HUES6 (cell line): ENCODE results near the gene VARS2.

Experiments
- H3K27ac ChIP-seq: 2 replicates; pipeline ENCODE4 v1.7.0; 2013; ENCODE audit warnings: low read depth, mild to moderate bottlenecking, low read length, inconsistent platforms
- H3K27me3 ChIP-seq: 2 replicates; pipeline ENCODE4 v1.6.1; 2013; ENCODE audit warnings: low read length; ENCODE audit not compliant: control insufficient read depth, insufficient read depth
- H3K36me3 ChIP-seq: 2 replicates; pipeline ENCODE4 v1.6.1; 2013; ENCODE audit warnings: low read length; ENCODE audit not compliant: control insufficient read depth, insufficient read depth
- H3K4me1 ChIP-seq: 2 replicates; pipeline ENCODE4 v1.6.1; 2013; ENCODE audit warnings: low read length; ENCODE audit not compliant: control insufficient read depth, insufficient read depth
- H3K4me3 ChIP-seq: 2 replicates; pipeline ENCODE4 v1.5.1; 2013; ENCODE audit warnings: low read depth, low read length
- H3K9ac ChIP-seq: one replicate; pipeline ENCODE4 v1.6.1; 2013; ENCODE audit warnings: mild to moderate bottlenecking, low read length
- H3K9me3 ChIP-seq: 2 replicates; pipeline ENCODE4 v1.6.1; 2013; ENCODE audit warnings: low read depth, low read length; ENCODE audit not compliant: control insufficient read depth, insufficient read depth

Gene VARS2

GRCh38 chr6:30932665-30933365 lies 18.8 kb downstream of the VARS2 start:
- H3K4me1 ChIP-seq = 0 out of 2 replicates have a peak, but pooled peaks cover 6% of the 10 kb centered on the region
- peaks cover 7% of the 10 kb centered on the region for H3K9me3 ChIP-seq
- no peaks in the 10 kb centered on the region for H3K27me3 ChIP-seq
- H3K36me3 ChIP-seq = peaks cover 4% of the 10 kb centered on the region; the same call in 1 of the 2 replicates
- no peak overlapping the region for H3K27ac ChIP-seq
- no peak overlapping the region for H3K4me3 ChIP-seq
- no peak overlapping the region for H3K9ac ChIP-seq

GRCh38 chr6:30935018-30935417 lies 21.0 kb downstream of the VARS2 start:
- H3K4me3 ChIP-seq = no peak overlapping the region
- H3K9ac ChIP-seq = no peak overlapping the region
- H3K9me3 ChIP-seq = no peaks in the 10 kb centered on the region
- H3K27me3 ChIP-seq = no peaks in the 10 kb centered on the region
- H3K4me1 ChIP-seq = peaks cover 12% of the 10 kb centered on the region; the same call in 1 of the 2 replicates
- H3K36me3 ChIP-seq = no peaks in the 10 kb centered on the region
- H3K27ac ChIP-seq = no peak overlapping the region

GRCh38 chr6:30937265-30937664 lies 23.2 kb downstream of the VARS2 start:
- no peak overlapping the region for H3K27ac ChIP-seq
- no peak overlapping the region for H3K4me3 ChIP-seq
- H3K36me3 ChIP-seq = no peaks in the 10 kb centered on the region
- no peaks in the 10 kb centered on the region for H3K27me3 ChIP-seq
- no peak overlapping the region for H3K9ac ChIP-seq
- H3K9me3 ChIP-seq = no peaks in the 10 kb centered on the region
- peaks cover 24% of the 10 kb centered on the region for H3K4me1 ChIP-seq

DNA sequence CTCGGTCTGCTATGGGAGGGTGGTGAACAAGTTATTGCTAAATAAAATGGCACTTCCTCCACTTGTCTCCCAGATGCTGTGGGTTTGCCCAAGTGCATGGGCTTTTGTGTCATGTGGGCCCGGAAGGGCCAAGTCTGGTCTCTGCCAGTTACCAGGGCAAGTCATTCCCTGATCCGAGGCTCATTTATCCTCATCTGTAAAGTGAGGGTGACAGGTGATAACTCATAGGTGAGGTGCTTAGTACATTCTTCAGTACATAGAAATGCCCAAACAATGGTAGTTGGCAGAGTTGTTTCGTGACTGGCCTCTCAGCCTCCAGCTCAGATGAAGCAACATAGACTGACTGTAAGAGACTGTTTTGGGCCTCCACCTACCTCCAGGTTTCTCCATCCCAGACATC lies 24.7 kb downstream of the VARS2 start:
- Histone ChIP-seq H3K27me3 (no peaks in the 10 kb centered on the region), H3K9me3 (no peaks in the 10 kb centered on the region), H3K4me3 (no peak overlapping the region), H3K27ac (no peak overlapping the region), H3K36me3 (no peaks in the 10 kb centered on the region), H3K4me1 (peaks cover 33% of the 10 kb centered on the region), H3K9ac (no peak overlapping the region)

DNA sequence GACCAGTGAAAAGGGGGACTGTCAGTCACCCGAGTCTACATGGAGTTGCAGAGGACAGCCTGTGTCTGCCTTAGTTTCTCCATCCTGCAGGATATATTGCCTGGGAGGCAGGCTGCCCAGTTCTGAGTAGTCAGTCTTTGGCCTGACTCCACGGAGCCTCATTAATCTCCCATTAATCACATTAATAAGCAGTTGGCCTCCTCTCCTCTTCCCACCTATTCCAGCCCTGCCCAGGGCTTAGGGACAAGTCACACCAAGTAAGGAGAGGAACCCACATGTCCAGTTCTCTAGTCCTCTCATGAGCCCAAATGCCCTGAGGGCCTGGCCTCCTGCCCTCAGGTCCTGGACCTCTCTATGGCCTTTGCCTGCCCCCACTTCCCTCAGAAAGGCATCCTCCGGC lies 25.4 kb downstream of the VARS2 start:
- Histone ChIP-seq H3K9ac (no peak overlapping the region), H3K27me3 (no peaks in the 10 kb centered on the region), H3K27ac (no peak overlapping the region), H3K4me3 (no peak overlapping the region), H3K36me3 (no peaks in the 10 kb centered on the region), H3K9me3 (no peaks in the 10 kb centered on the region), H3K4me1 (peaks cover 33% of the 10 kb centered on the region)

DNA sequence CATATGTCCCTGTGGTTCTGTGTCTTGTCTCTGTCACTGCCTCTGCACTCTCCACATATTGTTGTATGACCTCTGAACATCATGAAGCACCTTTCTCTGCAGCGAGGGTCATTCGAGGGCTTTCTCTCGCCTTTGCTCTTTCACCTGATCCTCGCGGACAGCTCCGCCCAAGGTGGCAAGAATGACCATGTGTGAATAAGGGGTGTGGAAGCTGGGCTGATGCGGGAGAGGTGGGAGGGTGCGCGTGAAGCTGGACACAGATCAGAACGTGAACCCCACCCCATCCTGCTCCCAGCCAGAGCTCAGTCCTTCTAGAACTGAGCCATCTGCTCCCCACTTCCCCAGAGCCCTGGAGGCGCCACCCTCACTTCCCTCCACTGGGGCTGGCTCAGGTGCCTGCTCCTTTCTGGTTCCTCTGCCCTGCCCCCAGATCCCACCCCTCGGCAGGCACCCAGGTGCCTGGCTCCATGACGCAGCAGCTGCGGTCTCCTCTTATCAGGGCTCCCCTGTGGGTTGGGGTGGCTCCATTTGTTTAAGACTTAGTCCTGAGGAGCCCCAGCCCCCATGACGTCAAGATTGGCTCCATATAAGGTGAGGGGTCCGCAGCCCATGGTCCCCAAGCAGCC lies 26.4 kb downstream of the VARS2 start, which contains the start of gene MUCL3:
TSS of gene MUCL3 (plus strand) at position 613 of the 626 bp plus-strand sequence. CDS start 27 bp downstream, outside the sequence.
- Histone ChIP-seq H3K27me3 (no peaks in the 10 kb centered on the region), H3K9ac (no peak within 1 kb of the TSS), H3K4me3 (no peak within 1 kb of the TSS), H3K4me1 (peaks cover 33% of the 10 kb centered on the region), H3K27ac (no peak within 1 kb of the TSS), H3K36me3 (no peaks in the 10 kb centered on the region), H3K9me3 (no peaks in the 10 kb centered on the region)

DNA sequence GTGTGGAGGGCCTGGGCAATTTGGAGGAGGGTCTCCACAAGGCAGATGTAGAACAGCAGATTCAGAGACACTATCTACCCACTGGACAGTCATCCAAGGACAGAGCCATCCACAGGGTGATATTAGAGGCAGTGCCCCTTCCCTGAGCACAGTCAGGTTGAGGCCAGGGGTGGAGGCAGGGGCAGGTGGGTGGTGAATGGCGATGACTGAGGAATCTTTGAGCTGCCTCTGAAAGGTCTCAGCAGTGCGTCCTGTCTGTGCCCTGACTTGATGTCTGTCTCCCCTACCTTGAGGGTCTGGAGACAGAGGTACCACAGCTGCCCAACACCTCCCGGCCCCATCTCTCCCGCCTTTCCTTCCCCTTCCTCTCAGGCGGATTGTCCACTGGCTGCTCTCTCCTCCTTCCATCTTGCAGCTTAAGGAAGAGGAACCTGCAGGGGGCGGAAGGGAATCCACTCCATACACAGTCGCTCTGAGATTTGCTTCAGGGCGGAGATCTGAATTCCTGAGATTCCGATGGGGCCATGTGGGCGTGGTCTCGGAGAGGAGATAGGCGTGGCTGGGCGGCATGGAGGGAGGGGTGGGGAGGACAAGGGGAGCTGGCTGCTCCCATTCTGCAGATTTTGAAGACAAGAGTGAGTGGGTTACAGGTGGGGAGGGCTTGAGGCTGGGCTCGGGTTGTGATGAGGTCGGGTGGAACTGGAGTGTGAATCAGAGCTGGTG lies 28.5 kb downstream of the VARS2 start:
- Histone ChIP-seq H3K4me1 (peaks cover 31% of the 10 kb centered on the region), H3K27me3 (no peaks in the 10 kb centered on the region), H3K36me3 (no peaks in the 10 kb centered on the region), H3K9me3 (no peaks in the 10 kb centered on the region), H3K9ac (peak overlapping the region; percentile 23), H3K4me3 (peak overlapping the region; percentile 41), H3K27ac (peak overlapping the region; percentile 22; the same call in 1 of the 2 replicates)

DNA sequence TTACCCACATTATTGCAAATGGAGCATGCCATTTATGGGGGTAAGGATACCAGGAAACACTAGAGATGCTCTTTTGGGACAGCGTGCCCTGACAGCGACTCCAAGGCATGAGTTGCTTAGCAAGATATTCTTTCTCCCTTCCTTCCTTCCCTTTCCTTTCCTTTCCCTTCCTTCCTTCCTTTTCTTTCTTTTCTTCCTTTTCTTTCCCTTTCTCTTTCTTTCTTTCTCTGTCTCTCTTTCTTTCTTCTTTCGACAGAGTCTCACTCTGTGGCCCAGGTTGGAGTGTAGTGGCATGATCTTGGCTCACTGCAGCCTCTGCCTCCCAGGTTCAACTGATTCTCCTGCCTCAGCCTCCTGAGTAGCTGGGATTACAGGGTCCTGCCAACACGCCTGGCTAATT lies 30.0 kb downstream of the VARS2 start:
- Histone ChIP-seq H3K9ac (no peak overlapping the region), H3K4me1 (peaks cover 26% of the 10 kb centered on the region), H3K9me3 (no peaks in the 10 kb centered on the region), H3K27me3 (no peaks in the 10 kb centered on the region), H3K36me3 (no peaks in the 10 kb centered on the region), H3K27ac (no peak overlapping the region), H3K4me3 (no peak overlapping the region)

GRCh38 chr6:30945281-30945680 lies 31.2 kb downstream of the VARS2 start:
- H3K27me3 ChIP-seq = no peaks in the 10 kb centered on the region
- no peak overlapping the region for H3K9ac ChIP-seq
- no peak overlapping the region for H3K27ac ChIP-seq
- H3K4me1 ChIP-seq = peaks cover 22% of the 10 kb centered on the region
- H3K36me3 ChIP-seq = no peaks in the 10 kb centered on the region
- H3K4me3 ChIP-seq = no peak overlapping the region
- H3K9me3 ChIP-seq = no peaks in the 10 kb centered on the region

- Histone ChIP-seq H3K9ac (no peak overlapping the region), H3K27me3 (peaks cover 10% of the 10 kb centered on the region; the same call in 1 of the 2 replicates), H3K4me3 (no peak overlapping the region), H3K36me3 (no peaks in the 10 kb centered on the region), H3K9me3 (peaks cover 4% of the 10 kb centered on the region; the same call in 1 of the 2 replicates), H3K27ac (no peak overlapping the region), H3K4me1 (peaks cover 13% of the 10 kb centered on the region)
Measured at GRCh38 chr6:30947231-30947630, 33.2 kb downstream of the VARS2 start.

- Histone ChIP-seq H3K27me3 (peaks cover 21% of the 10 kb centered on the region; the same call in 1 of the 2 replicates), H3K9ac (no peak overlapping the region), H3K27ac (no peak overlapping the region), H3K36me3 (no peaks in the 10 kb centered on the region), H3K9me3 (peaks cover 4% of the 10 kb centered on the region; the same call in 1 of the 2 replicates), H3K4me1 (peaks cover 4% of the 10 kb centered on the region; the same call in 1 of the 2 replicates), H3K4me3 (no peak overlapping the region)
Measured at GRCh38 chr6:30948811-30949210, 34.8 kb downstream of the VARS2 start.
